Stimulated activated CD4-positive, alpha-beta T cell treated with anti-CD3 and anti-CD28 coated beads, TNF-alpha, amount 100 ng/mL, for 1 hour (primary cell): ENCODE results near the gene SERP1.

Source experiments
- DNase-seq, 3 donors: peaks; one replicate each; pipeline ENCODE4 v3.0.0-alpha.2; 2020; ENCODE audit warnings: low read depth in 3 of 3, low spot score in 1 of 3

SERP1 gene

DNA sequence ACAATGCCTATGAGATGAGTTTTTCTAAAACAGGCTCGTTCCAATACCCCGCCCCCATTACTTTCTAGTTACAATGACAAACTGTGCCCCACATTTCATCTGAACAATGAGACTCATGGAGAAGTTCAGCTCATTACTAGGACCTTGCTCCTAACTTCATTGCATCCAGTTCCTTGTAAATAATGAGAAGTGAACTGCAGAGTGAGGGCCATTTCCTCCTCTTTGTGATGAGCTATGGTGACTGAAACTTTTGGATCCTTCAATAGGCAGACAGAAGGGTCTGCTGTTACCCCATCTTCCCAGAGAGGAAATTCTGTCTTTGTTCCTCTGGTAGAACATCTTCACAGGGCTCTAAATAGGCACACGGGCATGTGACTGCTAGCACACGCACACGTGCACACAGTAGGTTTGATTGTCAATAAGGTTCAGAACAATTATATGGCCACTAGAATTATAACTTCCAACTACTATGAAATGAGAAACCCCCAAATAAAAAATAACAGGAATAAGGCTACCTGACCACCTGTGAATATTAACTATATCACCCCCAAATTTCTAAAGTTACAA lies 51.8 kb downstream of the SERP1 start:
- DNase-seq: no peak
